Ectodermal cell (in vitro differentiated cells): Measurements from ENCODE around the gene BBS1.
"Not testable (repeated sequence)": the region's sequence is repeated elsewhere in the genome, so short reads cannot be mapped to it uniquely, and the experiment has no call there.

ENCODE experiments used
- H3K27ac ChIP-seq: 2 replicates; pipeline ENCODE4 v1.7.0; 2013; ENCODE audit warnings: mild to moderate bottlenecking, low read depth, low read length; ENCODE audit not compliant: insufficient read depth, poor library complexity, severe bottlenecking
- H3K27me3 ChIP-seq: 2 replicates; pipeline ENCODE4 v1.7.0; 2013; ENCODE audit warnings: mild to moderate bottlenecking, low read length; ENCODE audit not compliant: insufficient read depth, control insufficient read depth, poor library complexity, severe bottlenecking
- H3K36me3 ChIP-seq: one replicate; pipeline ENCODE4 v1.7.0; 2013; ENCODE audit warnings: low read length; ENCODE audit not compliant: control insufficient read depth, insufficient read depth
- H3K4me1 ChIP-seq: one replicate; pipeline ENCODE4 v1.7.0; 2013; ENCODE audit warnings: low read length; ENCODE audit not compliant: control insufficient read depth, insufficient read depth
- H3K4me3 ChIP-seq: 2 replicates; pipeline ENCODE4 v1.7.0; 2013; ENCODE audit warnings: low read depth, low read length, control low read depth; ENCODE audit not compliant: insufficient read depth
- H3K9me3 ChIP-seq: 2 replicates; pipeline ENCODE4 v1.7.0; 2013; ENCODE audit warnings: mild to moderate bottlenecking, low read length, moderate library complexity; ENCODE audit not compliant: control insufficient read depth
- WGBS, 2 experiments: methylation state at CpG; one replicate each; pipeline ENCODE4 v1.1.7; 2013; ENCODE audit warnings: missing lambda C conversion rate in 2 of 2; 5-methylcytosine and 5-hydroxymethylcytosine counted together

BBS1 gene

DNA sequence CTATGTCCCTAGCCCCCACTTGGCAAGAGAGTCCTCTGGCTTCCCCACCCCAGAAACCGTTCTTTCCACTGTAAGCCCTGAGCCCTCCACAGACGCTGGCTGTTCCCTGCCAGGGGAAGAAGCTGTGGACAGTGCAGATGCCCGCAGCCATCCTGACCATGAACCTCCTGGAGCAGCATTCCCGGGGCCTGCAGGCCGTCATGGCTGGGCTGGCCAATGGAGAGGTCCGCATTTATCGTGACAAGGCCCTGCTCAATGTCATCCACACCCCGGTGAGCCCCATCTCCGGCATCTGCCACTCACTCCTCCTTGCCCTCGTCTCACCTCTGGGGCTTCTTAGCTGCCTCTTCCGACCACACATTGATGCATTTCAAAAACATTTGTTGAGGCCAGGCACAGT lies 13.2 kb downstream of the BBS1 start:
- H3K27ac ChIP-seq: no peak overlapping the region
- WGBS, 2 experiments: 93 to 94% methylated on average over 11 of the region's 11 CpGs
- peaks cover 5% of the 10 kb centered on the region for H3K36me3 ChIP-seq

DNA sequence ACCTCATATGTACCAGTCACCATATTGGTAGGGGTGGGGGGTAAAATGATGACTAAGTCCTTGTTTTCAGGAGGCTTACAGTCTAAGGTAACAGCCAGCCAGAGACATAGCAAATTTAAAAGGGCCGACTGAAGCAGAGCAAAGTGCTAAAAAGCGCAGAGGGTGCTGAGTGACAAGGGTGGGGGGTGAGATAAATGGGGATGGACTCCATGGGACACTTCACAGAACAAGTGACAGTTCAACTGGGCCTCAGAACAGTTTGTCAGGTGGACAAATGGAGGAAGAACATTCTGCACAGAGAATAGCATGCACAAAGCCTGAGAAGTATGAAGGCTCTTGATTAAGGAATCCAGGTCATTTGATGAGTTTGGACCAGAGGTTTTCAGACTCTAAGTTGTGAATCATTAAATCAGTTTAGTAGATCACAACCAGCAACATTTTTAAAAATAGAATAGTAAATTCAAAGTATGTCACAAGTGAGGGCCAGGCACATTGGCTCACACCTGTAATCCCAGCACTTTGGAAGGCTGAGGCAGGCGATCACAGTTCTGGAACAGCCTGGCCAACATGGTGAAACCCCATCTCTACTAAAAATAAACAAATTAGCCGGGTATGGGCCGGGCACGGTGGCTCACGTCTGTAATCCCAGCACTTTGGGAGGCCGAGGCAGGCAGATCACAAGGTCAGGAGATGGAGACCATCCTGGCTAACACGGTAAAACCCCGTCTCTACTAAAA lies 14.0 kb downstream of the BBS1 start:
- WGBS, 2 experiments: 89 to 96% methylated on average over 8 to 9 of the region's 10 CpGs
- Histone ChIP-seq H3K9me3 (no peaks in the 10 kb centered on the region), H3K36me3 (peaks cover 5% of the 10 kb centered on the region), H3K27me3 (no peaks in the 10 kb centered on the region), H3K27ac (no peak overlapping the region), H3K4me1 (no peaks in the 10 kb centered on the region), H3K4me3 (no peak overlapping the region)

More for the DNA sequence above, 13.2 kb downstream of the BBS1 start:
- Histone ChIP-seq H3K4me3 (no peak overlapping the region), H3K4me1 (no peaks in the 10 kb centered on the region), H3K9me3 (no peaks in the 10 kb centered on the region), H3K27me3 (no peaks in the 10 kb centered on the region)

DNA sequence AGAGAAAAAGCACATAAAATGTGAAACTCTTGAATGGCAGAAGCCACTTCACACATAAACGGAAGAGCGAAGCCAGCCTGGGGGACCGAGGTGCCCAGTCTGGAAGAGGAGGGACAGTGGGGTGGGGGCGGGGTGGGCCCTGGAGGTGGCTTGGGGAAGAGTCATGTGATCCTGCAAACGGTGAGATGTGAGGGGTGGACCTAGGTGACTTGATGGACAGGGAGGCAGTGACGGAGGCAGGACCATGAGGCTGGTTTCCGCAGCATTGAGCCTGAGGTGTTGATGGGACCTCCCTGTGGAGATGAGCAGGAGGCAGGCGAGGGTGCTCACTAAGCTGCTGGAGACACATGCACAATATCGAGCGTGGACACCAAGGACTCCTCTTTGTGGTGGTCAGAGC lies 18.6 kb downstream of the BBS1 start:
- H3K4me1 ChIP-seq: no peaks in the 10 kb centered on the region
- H3K27me3 ChIP-seq: no peaks in the 10 kb centered on the region
- no peak overlapping the region for H3K27ac ChIP-seq
- no peak overlapping the region for H3K4me3 ChIP-seq
- 81 to 87% methylated on average over 10 of the region's 10 CpGs for WGBS, 2 experiments
- H3K9me3 ChIP-seq: no peaks in the 10 kb centered on the region
- H3K36me3 ChIP-seq: no peaks in the 10 kb centered on the region

DNA sequence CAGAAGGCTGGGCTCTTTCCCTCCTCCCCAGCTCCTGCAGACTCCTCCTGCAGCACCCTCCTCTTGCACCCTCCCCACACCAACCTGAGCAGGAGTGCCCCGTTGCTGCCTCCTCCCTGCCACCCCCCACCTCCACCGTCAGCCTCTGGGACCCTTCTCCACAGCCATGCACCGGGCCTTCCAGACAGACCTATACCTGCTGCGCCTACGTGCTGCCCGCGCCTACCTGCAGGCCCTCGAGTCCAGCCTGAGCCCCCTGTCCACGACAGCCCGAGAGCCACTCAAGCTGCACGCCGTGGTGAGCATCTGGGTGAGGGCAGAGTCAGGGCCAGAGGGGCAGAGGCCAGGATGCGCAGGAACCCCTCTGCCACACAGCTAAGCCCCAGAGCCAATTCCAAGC lies 19.2 kb downstream of the BBS1 start:
- H3K27me3 ChIP-seq: no peaks in the 10 kb centered on the region
- H3K4me3 ChIP-seq: no peak overlapping the region
- no peaks in the 10 kb centered on the region for H3K4me1 ChIP-seq
- 92 to 96% methylated on average over 13 of the region's 13 CpGs for WGBS, 2 experiments
- no peaks in the 10 kb centered on the region for H3K36me3 ChIP-seq
- no peaks in the 10 kb centered on the region for H3K9me3 ChIP-seq
- no peak overlapping the region for H3K27ac ChIP-seq

DNA sequence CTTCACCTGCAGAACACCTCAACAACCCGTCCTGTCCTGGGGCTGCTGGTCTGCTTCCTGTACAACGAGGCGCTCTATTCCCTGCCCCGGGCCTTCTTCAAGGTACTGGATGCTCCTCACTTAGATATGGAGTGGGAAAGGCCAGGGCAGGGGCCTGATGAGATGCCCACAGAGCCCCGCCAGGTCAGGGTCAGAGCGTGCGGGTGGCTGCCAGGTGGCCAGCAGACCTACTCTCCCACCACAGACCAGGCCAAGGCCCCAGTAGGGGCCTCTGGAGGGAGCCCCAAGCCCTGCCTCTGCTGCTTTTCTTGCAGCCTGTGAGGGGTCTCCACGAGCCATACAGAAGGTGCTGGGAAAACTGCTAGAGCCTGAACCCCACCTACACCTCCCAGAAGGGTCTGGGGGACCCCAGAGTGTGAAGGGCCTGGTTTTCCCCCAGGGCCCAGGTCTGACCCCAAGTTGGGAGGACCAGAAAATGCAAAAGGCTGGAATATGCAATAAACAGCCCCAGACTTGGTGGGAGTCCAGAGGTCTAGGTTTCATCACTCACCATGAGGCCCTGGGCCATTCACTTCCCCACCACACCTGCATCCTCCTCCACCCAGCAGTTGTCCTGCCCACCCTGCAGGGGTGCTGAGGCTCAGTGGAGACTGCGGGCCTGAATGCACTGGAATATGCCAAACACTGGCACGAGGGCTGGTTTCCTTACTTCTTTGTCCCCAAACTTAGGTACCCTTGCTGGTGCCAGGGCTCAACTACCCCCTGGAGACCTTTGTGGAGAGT lies 20.7 kb downstream of the BBS1 start:
- Histone ChIP-seq H3K27me3 (no peaks in the 10 kb centered on the region), H3K27ac (no peak overlapping the region), H3K4me3 (no peak overlapping the region), H3K4me1 (no peaks in the 10 kb centered on the region), H3K36me3 (peaks cover 7% of the 10 kb centered on the region), H3K9me3 (no peaks in the 10 kb centered on the region)
- WGBS, 2 experiments: 92 to 94% methylated on average over 10 of the region's 10 CpGs

DNA sequence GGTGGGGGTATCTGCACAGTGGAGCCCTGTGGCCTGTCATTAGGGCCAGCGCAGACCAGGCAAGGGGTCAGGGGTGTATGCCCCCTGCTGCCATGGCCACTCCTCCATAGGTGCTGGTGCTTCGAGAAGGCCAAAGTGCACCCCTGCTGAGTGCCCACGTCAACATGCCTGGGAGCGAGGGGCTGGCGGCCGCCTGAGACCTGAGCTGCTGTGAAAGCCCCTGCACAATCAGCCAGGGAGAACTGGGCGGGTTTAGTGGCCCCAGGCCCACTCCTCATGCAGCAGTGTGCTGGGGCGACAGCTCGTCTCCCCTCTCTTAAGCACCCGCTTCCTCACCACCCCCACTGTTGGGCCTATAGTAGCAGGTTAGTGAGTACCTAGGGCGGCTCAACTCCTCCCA lies 21.4 kb downstream of the BBS1 start:
- Histone ChIP-seq H3K4me1 (no peaks in the 10 kb centered on the region), H3K4me3 (no peak overlapping the region), H3K27ac (no peak overlapping the region), H3K36me3 (peaks cover 8% of the 10 kb centered on the region), H3K9me3 (no peaks in the 10 kb centered on the region), H3K27me3 (no peaks in the 10 kb centered on the region)
- WGBS, 2 experiments: 88 to 91% methylated on average over 11 of the region's 11 CpGs

DNA sequence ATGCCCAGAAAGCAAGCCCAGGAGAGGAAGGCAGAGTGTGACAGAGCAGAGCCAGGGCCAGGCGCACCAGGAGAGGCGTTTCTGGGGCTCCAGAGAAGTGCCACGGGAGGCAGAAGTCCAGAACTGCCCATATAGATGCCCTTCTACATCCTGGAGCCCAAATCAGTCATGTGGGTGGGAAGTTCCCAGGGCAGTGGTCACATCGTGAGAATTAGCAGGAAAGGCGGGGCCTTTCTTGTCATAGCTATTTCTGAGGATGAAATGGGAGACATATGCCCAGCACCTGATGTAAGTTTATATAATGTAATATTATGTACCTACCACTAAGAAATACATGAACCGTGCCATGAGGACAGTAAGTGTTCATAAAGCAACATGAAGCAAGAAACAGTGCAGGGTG lies 22.3 kb downstream of the BBS1 start:
- WGBS, 2 experiments: 89 to 93% methylated on average over 5 to 6 of the region's 6 CpGs
- H3K27ac ChIP-seq: no peak overlapping the region
- H3K27me3 ChIP-seq: no peaks in the 10 kb centered on the region
- no peak overlapping the region for H3K4me3 ChIP-seq
- no peaks in the 10 kb centered on the region for H3K9me3 ChIP-seq
- no peaks in the 10 kb centered on the region for H3K4me1 ChIP-seq
- peaks cover 8% of the 10 kb centered on the region for H3K36me3 ChIP-seq

DNA sequence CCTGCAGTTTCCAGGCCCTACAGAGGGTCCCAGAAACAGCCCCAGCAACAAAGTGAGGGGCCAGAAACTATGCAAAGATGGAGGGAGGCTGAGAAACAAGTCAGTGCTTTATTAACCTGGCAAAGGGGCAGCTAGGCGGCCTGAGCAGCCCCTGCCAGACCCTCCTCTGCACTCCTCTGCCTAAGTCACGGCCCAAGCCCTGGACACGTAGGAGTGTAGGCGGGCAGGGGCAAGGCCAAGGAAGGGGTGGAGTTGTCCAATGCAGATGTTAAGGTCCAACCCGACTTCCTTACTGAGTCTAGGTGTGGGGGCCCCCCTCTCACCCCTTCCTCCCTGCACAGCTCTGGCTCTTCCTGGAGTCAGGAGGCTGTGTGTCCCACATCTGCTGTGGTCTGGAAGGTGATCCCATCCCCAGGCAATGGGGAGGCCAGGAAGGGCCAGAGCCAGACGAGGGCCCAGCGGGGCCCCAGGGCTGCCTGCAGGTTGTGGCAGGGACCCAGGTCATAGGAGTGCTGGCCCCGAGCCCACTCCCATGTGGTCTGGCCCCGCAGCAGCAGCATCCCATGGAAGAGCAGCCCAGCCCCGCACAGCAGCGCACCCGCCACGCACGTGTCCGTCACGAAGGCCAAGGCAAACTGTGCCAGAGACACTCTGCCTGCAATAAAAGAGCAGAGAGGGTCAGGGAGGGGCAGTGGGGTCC lies 28.9 kb downstream of the BBS1 start:
- 90 to 92% methylated on average over 16 of the region's 16 CpGs for WGBS, 2 experiments

DNA sequence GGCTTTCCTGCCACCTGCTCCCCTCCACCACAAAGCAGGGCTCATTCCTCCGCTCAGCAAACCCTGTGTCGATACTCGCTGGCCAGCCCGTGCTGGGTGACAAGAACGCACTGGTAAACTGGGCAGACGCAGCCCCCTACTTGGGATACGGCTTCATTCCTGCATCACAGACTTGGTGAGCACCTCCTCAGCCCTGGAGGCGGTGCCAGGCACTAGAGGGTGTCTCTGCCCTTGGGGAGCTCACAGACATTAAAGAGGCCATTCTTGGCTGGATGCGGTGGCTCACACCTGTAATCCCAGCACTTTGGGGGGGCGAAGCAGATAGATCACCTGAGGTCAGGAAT lies 29.4 kb downstream of the BBS1 start:
- Histone ChIP-seq H3K9me3 (no peaks in the 10 kb centered on the region), H3K27me3 (no peaks in the 10 kb centered on the region), H3K4me1 (peaks cover 6% of the 10 kb centered on the region), H3K4me3 (no peak overlapping the region), H3K27ac (no peak overlapping the region), H3K36me3 (peaks cover 8% of the 10 kb centered on the region)
- 91 to 92% methylated on average over 10 of the region's 10 CpGs for WGBS, 2 experiments

More for the DNA sequence above, 28.9 kb downstream of the BBS1 start:
- Histone ChIP-seq H3K4me3 (no peak overlapping the region), H3K9me3 (no peaks in the 10 kb centered on the region), H3K27ac (no peak overlapping the region), H3K4me1 (peaks cover 6% of the 10 kb centered on the region), H3K27me3 (no peaks in the 10 kb centered on the region), H3K36me3 (peaks cover 8% of the 10 kb centered on the region)

DNA sequence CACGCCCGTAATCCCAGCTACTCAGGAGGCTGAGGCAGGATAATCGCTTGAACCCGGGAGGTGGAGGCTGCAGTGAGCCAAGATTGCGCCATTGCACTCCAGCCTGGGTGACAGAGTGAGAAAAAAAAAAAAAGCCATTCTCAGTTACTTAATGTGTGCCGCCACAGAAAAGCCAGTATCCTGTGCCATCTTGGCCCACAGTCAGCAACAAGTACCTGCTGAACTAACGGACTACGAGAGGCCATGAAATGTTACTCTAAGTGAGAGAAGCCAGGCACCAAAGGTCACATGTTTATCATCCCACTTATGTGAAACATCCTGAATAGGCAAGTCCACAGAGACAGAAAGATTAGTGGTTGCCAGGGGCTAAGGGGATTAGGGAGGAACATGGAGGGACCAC lies 30.2 kb downstream of the BBS1 start:
- not testable (repeated sequence) for H3K4me1 ChIP-seq, H3K9me3 ChIP-seq, H3K27me3 ChIP-seq, H3K4me3 ChIP-seq, H3K27ac ChIP-seq, H3K36me3 ChIP-seq
- WGBS, 2 experiments: 91 to 96% methylated on average over 8 of the region's 8 CpGs
